NCI-H2029 (cell line): ENCODE results near the gene SFXN5.

ENCODE experiments used
- DNase-seq: peaks from one replicate; lab custom pipeline; 2025; lab: John Stamatoyannopoulos, UW

SFXN5 gene

GRCh38 chr2:73053316-73054114, 18.0 kb downstream of the SFXN5 start:
- no peak for DNase-seq

- DNase-seq = no peak
These were observed 21.4 kb downstream of the SFXN5 start for GRCh38 chr2:73050121-73050545.

DNA sequence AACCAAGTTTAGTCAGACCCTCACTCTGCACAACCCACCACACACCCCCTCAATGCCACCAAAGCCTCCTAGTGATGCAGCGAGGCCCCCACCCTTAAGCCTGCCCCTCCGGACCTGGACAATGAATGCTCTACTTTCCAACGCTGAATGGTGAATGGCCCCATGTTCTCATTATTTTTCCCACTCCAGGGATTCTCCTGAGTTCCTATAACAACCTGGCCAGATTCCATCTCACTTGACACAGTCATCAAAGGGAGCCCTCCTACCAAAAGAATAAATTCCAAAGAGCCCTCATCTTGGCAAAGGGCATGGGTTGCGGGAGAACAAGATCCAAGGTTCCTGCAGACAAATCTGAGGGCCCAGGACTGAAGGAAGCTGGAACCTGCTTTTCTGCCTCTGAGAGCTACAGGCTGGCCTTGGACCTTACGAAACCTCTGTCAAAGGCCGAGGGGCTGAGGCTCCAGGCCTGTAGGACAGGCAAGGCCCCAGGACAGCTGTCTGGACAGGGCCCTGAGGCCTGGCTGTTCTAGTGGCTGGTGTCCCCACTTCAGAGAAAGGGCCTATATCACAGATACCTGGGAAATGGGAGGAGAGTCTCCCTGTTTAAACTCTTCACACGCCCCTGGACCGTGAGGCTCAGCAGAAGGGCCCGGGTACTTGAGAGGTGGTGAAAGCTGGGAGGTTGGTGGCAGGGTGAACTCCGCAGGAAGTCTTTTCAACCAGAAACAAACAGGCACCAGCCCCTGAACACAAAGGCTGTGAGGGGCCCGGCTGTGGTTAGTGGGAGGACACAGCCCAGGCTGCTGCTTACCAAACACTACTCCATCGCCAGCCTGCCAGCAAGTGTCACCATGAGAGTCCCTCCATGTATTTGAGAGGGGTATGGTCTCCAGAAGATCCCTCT, 27.3 kb downstream of the SFXN5 start:
- DNase-seq = no peak

DNA sequence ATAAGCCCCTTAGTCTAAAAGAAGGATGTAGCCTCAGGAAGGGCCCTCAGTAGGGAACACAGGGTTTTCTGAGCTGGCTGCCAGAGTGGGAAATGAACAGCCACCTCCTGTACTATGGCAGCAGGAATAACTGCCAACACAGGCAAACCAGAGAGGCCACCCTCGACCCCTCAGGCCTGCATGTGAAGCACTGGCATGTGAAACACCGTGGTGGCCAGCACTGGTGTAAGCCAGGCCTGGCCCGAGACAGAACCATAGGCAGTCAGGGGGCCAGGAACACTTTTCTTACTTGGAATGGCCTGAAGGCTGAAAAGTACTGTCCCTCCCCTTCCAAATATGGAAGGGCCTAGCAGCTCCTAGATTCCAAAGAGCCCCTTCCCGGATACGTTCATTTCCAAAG, 28.2 kb downstream of the SFXN5 start:
- DNase-seq = no peak

DNA sequence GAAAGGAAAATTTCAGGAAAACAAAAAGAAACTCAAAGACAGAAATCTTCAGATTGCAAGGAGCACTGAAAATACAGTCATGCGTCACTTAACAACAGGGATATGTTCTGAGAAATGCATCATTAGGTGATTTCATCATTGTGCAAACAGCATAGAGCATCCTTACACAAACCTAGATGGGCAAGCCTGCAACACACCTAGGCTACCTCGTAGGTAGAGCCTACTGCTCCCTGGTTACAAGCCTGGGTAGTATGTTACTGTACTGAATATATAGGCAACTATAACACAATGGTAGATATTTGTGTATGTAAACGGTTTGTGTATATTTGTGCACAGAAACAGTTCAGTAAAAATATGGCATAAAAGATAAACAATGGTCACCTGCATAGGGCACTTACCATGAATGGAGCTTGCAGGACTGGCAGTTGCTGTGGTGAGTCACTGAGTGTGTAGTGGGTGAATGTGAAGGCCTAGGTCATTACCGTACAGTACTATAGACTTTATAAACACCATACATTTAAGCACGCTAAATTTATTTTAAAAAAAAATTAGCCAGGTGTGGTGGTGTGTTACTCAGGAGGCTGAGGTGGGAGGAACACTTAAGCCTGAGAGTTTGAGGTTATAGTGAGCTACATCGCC, 33.4 kb downstream of the SFXN5 start:
- no peak for DNase-seq

GRCh38 chr2:73036766-73037165, 34.7 kb downstream of the SFXN5 start:
- DNase-seq = no peak

DNA sequence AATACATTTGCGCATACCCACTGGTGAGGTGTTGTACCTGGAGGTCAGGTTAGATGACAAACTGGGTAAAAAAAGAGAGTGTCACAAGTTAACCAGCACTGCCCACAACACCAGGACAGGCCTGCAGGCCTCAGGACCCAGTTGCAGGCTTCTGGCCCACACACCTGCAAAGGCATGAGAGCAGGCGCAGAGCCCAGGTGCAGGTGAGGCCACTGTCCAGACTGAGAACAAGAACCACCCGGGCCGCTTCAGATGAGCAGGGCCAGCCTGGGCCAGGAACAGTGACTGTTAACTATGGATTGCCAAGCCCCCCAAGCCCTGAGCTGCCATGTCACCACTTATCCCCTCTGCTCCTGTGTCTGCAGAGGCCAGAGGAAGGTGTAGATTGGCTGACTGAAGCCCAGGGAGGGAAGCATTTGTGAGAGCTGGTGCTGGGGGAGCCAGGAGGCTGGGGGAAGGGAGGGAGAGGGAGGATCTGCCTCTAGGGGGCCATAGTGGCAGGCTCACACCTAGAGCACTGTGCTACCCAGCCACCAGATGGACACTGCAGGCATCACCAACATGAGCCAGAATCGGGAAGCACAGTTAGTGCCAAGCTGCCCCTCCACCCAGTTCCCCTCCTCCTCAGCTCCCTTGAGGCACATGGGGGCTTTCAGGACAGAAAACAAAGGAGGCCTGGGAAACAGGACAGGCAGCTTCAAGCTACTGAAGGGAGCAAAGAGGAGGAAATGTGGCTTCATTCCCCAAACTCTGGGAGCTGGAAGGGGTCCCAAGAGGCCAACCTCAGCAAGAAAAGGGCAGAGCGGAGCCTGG, 35.4 kb downstream of the SFXN5 start:
- no peak for DNase-seq

- DNase-seq = no peak
These were observed 36.7 kb downstream of the SFXN5 start for GRCh38 chr2:73034661-73035375.

DNA sequence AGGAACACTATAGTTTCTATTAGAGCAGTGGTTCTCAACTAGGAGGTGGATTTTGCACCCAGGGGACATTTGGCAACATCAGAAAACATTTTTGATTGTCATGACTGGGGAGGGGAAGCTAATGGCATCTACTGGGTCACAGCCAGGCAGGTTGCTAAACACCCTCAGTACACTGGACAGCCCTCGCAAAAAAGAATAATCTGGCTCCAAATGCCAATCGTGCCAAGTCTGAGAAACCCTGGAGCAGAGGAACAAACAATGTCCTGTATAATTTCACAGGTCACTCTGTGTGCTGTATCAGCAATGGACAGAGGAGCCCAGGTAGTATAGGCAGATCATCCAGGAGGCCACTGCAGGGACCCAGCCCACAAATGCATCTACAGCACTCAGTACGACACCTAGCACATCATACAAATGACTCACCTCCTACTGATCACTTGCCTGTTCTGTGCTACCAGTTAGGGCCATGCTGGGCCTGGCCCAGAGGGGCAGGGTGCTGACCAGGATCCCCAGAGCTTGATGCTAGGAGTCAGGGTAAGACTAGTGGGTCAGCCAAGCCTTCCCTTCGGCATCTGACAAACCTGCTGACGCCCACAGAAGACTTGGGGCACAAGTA, 37.6 kb downstream of the SFXN5 start:
- no peak for DNase-seq

DNA sequence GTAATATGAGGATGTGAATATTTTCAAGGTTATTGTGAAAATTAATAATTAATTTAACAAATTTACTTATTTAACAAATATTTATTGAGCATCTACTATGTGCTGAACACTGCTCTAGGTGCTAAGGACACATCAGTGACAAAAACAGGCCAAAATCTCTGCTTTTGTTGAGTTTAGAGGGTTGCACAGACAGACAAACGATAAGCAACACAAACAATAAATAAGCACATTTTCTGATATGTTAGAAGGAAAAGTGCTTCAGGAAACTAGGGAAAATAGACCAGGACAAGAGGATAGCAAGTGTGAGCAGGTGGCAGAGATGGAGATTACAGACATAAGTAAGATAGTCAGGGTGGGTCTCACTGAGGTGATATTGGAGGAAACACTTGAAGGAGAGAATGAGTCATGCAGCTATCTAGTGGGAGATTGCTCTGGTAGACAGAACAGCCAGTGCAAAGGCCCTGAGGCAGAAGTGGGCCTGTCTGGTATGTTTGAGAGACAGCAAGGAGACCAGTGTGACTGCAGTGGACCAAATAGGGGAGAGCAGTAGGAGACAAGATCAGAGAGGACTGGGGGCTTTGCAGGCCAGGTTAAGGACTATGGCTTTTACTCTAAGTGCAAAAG, 38.3 kb downstream of the SFXN5 start:
- DNase-seq = no peak

DNA sequence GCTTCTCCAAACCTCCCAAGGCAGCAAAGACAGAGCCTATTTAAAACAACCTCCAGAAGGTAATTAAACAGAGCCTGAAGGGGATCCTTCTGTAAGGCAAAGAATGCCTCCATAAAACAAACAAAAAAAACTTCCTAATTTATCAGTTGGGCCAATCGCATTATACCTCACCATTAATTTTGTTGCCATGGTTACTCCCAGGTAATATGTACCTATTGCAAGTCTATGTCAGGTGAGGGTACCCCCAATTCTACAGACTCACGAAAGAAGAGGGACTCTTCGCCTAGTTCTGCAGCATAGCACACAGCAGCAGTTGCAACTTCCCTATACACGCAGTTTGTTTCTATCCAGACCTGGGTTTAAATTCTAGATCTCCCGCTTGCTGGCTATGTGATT, 38.8 kb downstream of the SFXN5 start:
- DNase-seq = no peak

GRCh38 chr2:73031725-73032701, 39.5 kb downstream of the SFXN5 start:
- no peak for DNase-seq

- DNase-seq = no peak
These were observed 40.3 kb downstream of the SFXN5 start for GRCh38 chr2:73031095-73031678.

DNA sequence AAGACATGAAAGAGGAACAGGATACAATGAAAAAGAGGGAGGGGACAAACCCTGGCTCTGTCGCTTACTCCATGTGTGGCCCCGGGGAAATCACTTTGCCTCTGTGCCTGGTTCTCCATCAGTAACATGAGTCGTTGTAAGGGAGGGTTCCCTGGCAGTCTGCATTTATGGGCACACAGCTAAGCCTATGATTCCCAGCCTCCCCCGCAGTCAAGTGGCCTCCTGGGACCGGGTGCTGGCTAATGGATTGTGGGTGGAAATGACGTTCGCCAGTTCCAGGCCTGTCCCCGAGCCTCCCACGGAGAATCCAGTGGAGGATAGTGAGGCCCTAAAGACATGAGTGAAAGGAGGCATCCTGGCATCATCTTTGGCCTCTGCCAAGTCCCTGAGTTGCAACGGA, 42.7 kb downstream of the SFXN5 start:
- DNase-seq = no peak

- DNase-seq = no peak
These were observed 44.2 kb downstream of the SFXN5 start for GRCh38 chr2:73027340-73027739.

- DNase-seq = no peak
These were observed 48.0 kb downstream of the SFXN5 start for GRCh38 chr2:73023497-73023896.

- DNase-seq = no peak
These were observed 49.4 kb downstream of the SFXN5 start for GRCh38 chr2:73022024-73022568.

DNA sequence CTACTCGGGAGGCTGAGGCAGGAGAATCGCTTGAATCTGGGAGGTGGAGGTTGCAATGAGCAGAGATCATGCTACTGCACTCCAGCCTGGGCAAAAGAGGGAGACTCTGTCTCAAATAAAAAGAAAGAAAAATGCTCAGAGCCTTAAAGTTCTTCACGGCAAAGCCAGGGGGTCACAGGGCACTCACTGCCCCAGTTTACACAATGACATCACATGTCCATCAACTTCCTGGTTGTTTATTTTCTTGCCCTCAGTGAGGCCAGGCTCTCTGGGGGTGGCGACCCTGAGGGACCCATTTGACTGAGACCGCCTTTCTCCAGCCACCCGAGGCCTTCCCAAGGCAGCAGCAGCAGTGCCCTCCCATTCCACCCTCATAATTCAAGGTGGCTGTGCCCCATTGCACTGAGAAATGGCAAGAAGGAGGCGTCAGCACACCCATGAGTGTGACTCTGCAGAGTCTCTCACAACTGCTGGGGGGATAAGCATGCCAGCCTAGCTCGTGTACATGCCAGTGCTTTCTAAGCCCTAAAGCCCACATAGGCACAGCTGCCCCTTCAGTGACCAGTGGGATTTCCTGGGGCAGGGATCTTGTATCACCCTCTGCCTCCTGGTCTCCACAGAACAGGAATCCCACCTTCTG, 50.0 kb downstream of the SFXN5 start:
- DNase-seq = no peak
